ENCODE measurements around the gene EHHADH. TPM values are rescaled to one million over a fixed set of nuclear protein-coding genes. Genes with fewer than 3 reads are reported as not detected.

The EHHADH gene
- total RNA-seq, 1 donor from 2014 or later = 6.8 TPM

DNA sequence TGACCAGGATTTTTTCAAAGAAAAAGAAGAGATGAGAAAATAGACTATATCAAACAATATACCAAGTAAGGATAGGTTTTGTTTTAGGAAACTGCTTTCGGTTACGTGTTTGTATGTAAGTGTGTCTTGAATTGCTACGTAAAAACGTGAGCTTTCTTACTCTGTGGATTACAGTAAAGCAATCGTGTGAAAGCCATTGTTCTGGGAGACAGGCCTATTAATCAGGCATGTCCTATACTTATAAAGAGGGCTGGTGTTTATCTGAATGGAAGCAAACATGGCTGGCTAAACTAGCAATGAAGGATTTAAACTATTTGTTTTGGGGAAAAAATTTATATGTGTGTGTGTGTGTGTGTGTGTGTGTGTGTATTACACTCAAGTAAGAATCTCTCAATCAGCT is 2.6 kb downstream of the EHHADH start:
- no peak overlapping the region for H3K27ac Mint-ChIP-seq (ENCODE audit: unreplicated experiment)
- H3K9me3 Mint-ChIP-seq (ENCODE audit: unreplicated experiment) = no peaks in the 10 kb centered on the region
- H3K4me1 Mint-ChIP-seq (ENCODE audit: unreplicated experiment) = peaks cover 16% of the 10 kb centered on the region
- TF ChIP-seq CTCF (IDR thresholded peaks at IDR 0.05; ENCODE audit: unreplicated experiment) = no peak
- peaks cover 3% of the 10 kb centered on the region for H3K27me3 Mint-ChIP-seq (ENCODE audit: unreplicated experiment)
- H3K36me3 Mint-ChIP-seq (ENCODE audit: low read depth, unreplicated experiment) = peaks cover 10% of the 10 kb centered on the region
- DNase-seq (ENCODE audit: low spot score) = no peak
- H3K4me3 Mint-ChIP-seq (ENCODE audit: unreplicated experiment) = no peak overlapping the region

DNA sequence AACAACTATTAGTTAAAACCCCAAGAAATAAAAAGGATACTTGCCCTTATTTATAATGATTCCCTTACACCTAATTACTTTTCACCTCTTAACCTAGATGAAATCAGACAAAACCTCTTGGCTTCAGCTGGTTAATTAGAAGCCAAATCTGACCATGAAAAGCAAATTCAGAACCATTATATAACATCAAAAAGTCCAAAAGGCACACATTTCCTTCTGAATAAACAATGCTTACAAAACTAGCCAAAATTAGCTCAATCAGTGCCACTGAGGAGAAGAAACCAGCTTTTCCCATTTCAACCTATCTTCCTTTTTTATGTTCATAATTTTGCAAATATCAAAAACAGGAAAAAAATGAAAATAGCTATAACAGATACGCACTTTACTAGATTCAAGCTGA is 3.2 kb downstream of the EHHADH start:
- Mint-ChIP-seq H3K36me3 (ENCODE audit: low read depth, unreplicated experiment) (peaks cover 11% of the 10 kb centered on the region), H3K27ac (ENCODE audit: unreplicated experiment) (no peak overlapping the region), H3K4me3 (ENCODE audit: unreplicated experiment) (no peak overlapping the region), H3K27me3 (ENCODE audit: unreplicated experiment) (peaks cover 3% of the 10 kb centered on the region), H3K9me3 (ENCODE audit: unreplicated experiment) (no peaks in the 10 kb centered on the region), H3K4me1 (ENCODE audit: unreplicated experiment) (peaks cover 18% of the 10 kb centered on the region)
- no peak for DNase-seq (ENCODE audit: low spot score)
- no peak for TF ChIP-seq CTCF (IDR thresholded peaks at IDR 0.05; ENCODE audit: unreplicated experiment)

DNA sequence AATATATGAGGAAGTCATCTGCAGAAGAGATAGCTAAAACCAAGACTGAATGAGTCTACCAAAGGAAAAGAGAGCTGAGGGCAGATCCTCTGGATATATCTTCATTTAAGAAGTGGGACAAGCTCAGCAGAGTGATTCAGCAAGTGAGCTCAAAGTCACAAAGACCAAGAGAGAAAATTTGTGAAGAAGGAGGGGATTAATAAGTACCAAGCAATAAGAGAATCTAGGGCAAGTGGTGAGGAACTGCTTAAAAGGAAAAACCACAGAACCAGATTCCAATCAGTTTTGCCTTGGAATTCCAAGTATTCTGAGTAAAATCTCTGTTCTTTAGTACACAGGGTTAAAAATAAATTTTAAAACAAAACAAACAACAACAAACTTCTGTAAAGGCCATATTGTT is 3.6 kb downstream of the EHHADH start:
- H3K27ac Mint-ChIP-seq (ENCODE audit: unreplicated experiment) = no peak overlapping the region
- peaks cover 18% of the 10 kb centered on the region for H3K4me1 Mint-ChIP-seq (ENCODE audit: unreplicated experiment)
- H3K4me3 Mint-ChIP-seq (ENCODE audit: unreplicated experiment) = no peak overlapping the region
- TF ChIP-seq CTCF (IDR thresholded peaks at IDR 0.05; ENCODE audit: unreplicated experiment) = no peak
- peaks cover 11% of the 10 kb centered on the region for H3K36me3 Mint-ChIP-seq (ENCODE audit: low read depth, unreplicated experiment)
- DNase-seq (ENCODE audit: low spot score) = no peak
- no peaks in the 10 kb centered on the region for H3K9me3 Mint-ChIP-seq (ENCODE audit: unreplicated experiment)
- H3K27me3 Mint-ChIP-seq (ENCODE audit: unreplicated experiment) = peaks cover 3% of the 10 kb centered on the region

GRCh38 chr3:185242642-185243041 is 11.2 kb downstream of the EHHADH start:
- DNase-seq (ENCODE audit: low spot score) = no peak
- Mint-ChIP-seq H3K9me3 (ENCODE audit: unreplicated experiment) (no peaks in the 10 kb centered on the region), H3K36me3 (ENCODE audit: low read depth, unreplicated experiment) (peaks cover 27% of the 10 kb centered on the region), H3K4me3 (ENCODE audit: unreplicated experiment) (no peak overlapping the region), H3K27ac (ENCODE audit: unreplicated experiment) (no peak overlapping the region), H3K4me1 (ENCODE audit: unreplicated experiment) (peaks cover 5% of the 10 kb centered on the region), H3K27me3 (ENCODE audit: unreplicated experiment) (no peaks in the 10 kb centered on the region)
- TF ChIP-seq CTCF (IDR thresholded peaks at IDR 0.05; ENCODE audit: unreplicated experiment) = no peak

GRCh38 chr3:185236969-185237368 is 16.9 kb downstream of the EHHADH start:
- H3K4me3 Mint-ChIP-seq (ENCODE audit: unreplicated experiment) = no peak overlapping the region

More at GRCh38 chr3:185236969-185237368, 16.9 kb downstream of the EHHADH start:
- H3K27ac Mint-ChIP-seq (ENCODE audit: unreplicated experiment) = no peak overlapping the region
- DNase-seq (ENCODE audit: low spot score) = no peak
- H3K4me1 Mint-ChIP-seq (ENCODE audit: unreplicated experiment) = no peaks in the 10 kb centered on the region
- H3K27me3 Mint-ChIP-seq (ENCODE audit: unreplicated experiment) = no peaks in the 10 kb centered on the region
- no peak for TF ChIP-seq CTCF (IDR thresholded peaks at IDR 0.05; ENCODE audit: unreplicated experiment)
- no peaks in the 10 kb centered on the region for H3K9me3 Mint-ChIP-seq (ENCODE audit: unreplicated experiment)
- H3K36me3 Mint-ChIP-seq (ENCODE audit: low read depth, unreplicated experiment) = peaks cover 21% of the 10 kb centered on the region
